H1 (cell line): ENCODE measurements around the gene AVPR2.

Experiments
- BCL11A ChIP-seq, 2 experiments: IDR thresholded peaks; one replicate each; pipeline ENCODE4 v1.6.1; 2011; ENCODE audit warnings: low read depth in 2 of 2, low read length in 2 of 2, mild to moderate bottlenecking in 2 of 2
- BRCA1 ChIP-seq: IDR thresholded peaks from 2 replicates; pipeline ENCODE4 v1.6.1; 2012; ENCODE audit warnings: low read depth, low read length, improper control_type of control experiment
- PHF8 ChIP-seq: fragments of 200-600 bp; sonication (generic); conservative IDR thresholded peaks from 2 replicates; pipeline ENCODE4 v1.7.1; 2012; ENCODE audit warnings: low read depth, mild to moderate bottlenecking, inconsistent platforms, low read length, moderate library complexity
- POLR2A ChIP-seq, 2 experiments: IDR thresholded peaks; 1 replicate in 1 of 2; 2 replicates in 1 of 2; pipeline ENCODE4 v1.6.1; 2011; ENCODE audit warnings: low read depth in 2 of 2, low read length in 2 of 2, mild to moderate bottlenecking in 2 of 2; ENCODE audit errors: control extremely low read depth in 1 of 2
- POLR2AphosphoS5 ChIP-seq: IDR thresholded peaks from 2 replicates; pipeline ENCODE4 v1.6.1; 2011; ENCODE audit warnings: low read depth, low read length
- RNF2 ChIP-seq: fragments of 200-900, 300-1000 bp; sonication (generic); IDR thresholded peaks from 2 replicates; pipeline ENCODE4 v1.7.1; 2016; ENCODE audit warnings: borderline replicate concordance, low read depth, mild to moderate bottlenecking, antibody characterized with exemption, low read length; ENCODE audit not compliant: poor library complexity, severe bottlenecking; ENCODE audit errors: missing control alignments
- SIN3A ChIP-seq, 2 experiments: IDR thresholded peaks in 1 of 2; conservative IDR thresholded peaks in 1 of 2; 2 replicates each; pipeline ENCODE4 v1.6.1; 2011 to 2012; ENCODE audit warnings: low read length in 2 of 2, improper control_type of control experiment in 1 of 2, low read depth in 1 of 2, mild to moderate bottlenecking in 1 of 2
- SRF ChIP-seq: IDR thresholded peaks from 2 replicates; pipeline ENCODE4 v1.6.1; 2011; ENCODE audit warnings: mild to moderate bottlenecking, low read depth, low read length, moderate library complexity
- TAF1 ChIP-seq: IDR thresholded peaks from 2 replicates; pipeline ENCODE4 v1.6.1; 2011; ENCODE audit warnings: mild to moderate bottlenecking, low read depth, low read length
- ZNF274 ChIP-seq: IDR thresholded peaks from 2 replicates; pipeline ENCODE4 v1.7.0; 2012; ENCODE audit warnings: low read length, borderline replicate concordance; ENCODE audit errors: extremely low read depth
- TF ChIP-seq, protein P1 (sequence below), 3 experiments: IDR thresholded peaks; 1 replicate in 2 of 3; 2 replicates in 1 of 3; pipeline versions ENCODE4 v1.5.1 to v1.6.1; 2011; ENCODE audit warnings: low read length in 3 of 3, mild to moderate bottlenecking in 3 of 3, inconsistent platforms in 2 of 3, low read depth in 1 of 3, moderate library complexity in 1 of 3; ENCODE audit not compliant: insufficient read depth in 1 of 3; ENCODE audit errors: control extremely low read depth in 1 of 3
- TF ChIP-seq, protein P2 (sequence below): IDR thresholded peaks from 2 replicates; pipeline ENCODE4 v1.6.1; 2012; ENCODE audit warnings: low read length, inconsistent platforms

GRCh38 chrX:153879741-153880439, 24.6 kb upstream of the AVPR2 start:
- TF ChIP-seq, protein P1, sequence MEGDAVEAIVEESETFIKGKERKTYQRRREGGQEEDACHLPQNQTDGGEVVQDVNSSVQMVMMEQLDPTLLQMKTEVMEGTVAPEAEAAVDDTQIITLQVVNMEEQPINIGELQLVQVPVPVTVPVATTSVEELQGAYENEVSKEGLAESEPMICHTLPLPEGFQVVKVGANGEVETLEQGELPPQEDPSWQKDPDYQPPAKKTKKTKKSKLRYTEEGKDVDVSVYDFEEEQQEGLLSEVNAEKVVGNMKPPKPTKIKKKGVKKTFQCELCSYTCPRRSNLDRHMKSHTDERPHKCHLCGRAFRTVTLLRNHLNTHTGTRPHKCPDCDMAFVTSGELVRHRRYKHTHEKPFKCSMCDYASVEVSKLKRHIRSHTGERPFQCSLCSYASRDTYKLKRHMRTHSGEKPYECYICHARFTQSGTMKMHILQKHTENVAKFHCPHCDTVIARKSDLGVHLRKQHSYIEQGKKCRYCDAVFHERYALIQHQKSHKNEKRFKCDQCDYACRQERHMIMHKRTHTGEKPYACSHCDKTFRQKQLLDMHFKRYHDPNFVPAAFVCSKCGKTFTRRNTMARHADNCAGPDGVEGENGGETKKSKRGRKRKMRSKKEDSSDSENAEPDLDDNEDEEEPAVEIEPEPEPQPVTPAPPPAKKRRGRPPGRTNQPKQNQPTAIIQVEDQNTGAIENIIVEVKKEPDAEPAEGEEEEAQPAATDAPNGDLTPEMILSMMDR (IDR thresholded peaks at IDR 0.05; ENCODE audit: control extremely low read depth in 1 of 3, insufficient read depth in 1 of 3, low read depth in 1 of 3, low read length in 3 of 3), result no peak
- TF ChIP-seq RNF2 (no peak), PHF8 (no peak), POLR2AphosphoS5 (no peak), TAF1 (no peak), POLR2A (IDR thresholded peaks at IDR 0.05; ENCODE audit: control extremely low read depth in 1 of 2, low read depth in 2 of 2, low read length in 2 of 2) (no peak), SRF (no peak), BRCA1 (no peak), ZNF274 (no peak), SIN3A (conservative IDR thresholded peaks at IDR 0.05 in 1 of 2, IDR thresholded peaks at IDR 0.05 in 1 of 2; ENCODE audit: low read depth in 1 of 2, low read length in 2 of 2) (no peak), BCL11A (IDR thresholded peaks at IDR 0.05; ENCODE audit: low read depth in 2 of 2, low read length in 2 of 2) (no peak)
- TF ChIP-seq, protein P2, sequence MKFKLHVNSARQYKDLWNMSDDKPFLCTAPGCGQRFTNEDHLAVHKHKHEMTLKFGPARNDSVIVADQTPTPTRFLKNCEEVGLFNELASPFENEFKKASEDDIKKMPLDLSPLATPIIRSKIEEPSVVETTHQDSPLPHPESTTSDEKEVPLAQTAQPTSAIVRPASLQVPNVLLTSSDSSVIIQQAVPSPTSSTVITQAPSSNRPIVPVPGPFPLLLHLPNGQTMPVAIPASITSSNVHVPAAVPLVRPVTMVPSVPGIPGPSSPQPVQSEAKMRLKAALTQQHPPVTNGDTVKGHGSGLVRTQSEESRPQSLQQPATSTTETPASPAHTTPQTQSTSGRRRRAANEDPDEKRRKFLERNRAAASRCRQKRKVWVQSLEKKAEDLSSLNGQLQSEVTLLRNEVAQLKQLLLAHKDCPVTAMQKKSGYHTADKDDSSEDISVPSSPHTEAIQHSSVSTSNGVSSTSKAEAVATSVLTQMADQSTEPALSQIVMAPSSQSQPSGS, result no peak
